ENCODE results near the gene NOSTRIN.

NOSTRIN gene

DNA sequence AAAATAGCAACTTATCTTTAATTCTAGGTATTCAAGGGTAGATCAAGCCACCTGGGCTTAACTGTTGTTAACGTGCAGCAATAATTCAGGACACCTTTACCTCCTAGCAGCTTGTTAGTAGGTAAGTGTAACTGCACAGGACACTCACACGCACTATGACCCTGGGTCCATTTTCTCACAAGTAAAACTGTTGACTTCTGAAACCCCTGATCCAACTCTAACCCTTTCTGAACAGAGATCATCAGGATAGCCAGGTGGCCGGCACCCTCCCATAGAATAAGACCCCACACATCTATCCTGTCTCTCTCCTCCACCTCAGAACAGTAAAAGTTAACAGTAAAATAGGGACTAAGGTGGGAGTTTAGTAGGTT, 87.2 kb downstream of the NOSTRIN start:
- no peak for TF ChIP-seq CTCF (IDR thresholded peaks at IDR 0.05; ENCODE audit: low read depth, low read length, missing control alignments)
- peak overlapping the region; percentile 71 for H3K4me3 ChIP-seq (ENCODE audit: low read depth, low read length)
- DNase-seq (ENCODE audit: low read depth) = no peak
- in situ Hi-C loops (cut with HindIII; ENCODE audit: low sequenced_read_pairs) = no loop called here

DNA sequence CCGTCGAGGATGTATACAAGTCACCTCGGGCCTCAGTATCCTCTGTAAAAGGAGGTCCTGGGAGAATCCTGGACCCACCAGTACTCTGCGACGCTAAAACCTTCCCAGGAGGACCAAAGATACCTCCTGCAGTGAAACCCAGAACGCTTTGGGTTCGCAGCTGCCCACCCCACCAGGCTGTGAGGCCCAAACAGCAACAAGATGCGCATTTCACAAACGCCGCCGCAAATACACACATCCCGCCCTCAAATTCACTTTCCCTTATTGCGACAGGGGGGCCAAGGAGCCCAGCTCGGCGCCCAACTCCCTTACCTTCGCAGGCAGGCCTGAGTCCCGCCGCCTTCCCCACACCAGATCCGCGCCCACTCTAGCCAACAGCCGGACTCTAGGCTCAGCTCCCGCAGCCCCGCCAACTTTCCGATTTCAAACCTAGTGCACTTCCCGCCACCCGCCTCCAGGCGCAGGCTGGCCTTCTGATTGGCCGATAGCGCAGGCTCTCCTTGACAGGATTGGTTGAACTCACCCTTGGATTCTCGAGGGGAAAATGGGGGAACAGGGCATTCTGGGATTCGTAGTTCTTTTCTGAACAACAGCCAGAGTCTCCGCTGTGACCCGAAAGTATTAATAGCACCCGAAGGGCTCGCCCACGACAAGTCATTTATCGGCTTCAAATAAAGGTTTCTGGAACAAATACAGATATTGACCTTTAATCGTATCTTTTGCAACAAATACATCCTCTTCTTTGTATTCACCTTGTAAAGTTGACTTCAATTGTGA, 87.8 kb downstream of the NOSTRIN start, which contains the start of gene SPC25:
SPC25 (minus strand) TSS at position 425 of the 777 bp plus-strand sequence. CDS start 911 bp downstream, outside the sequence.
- peak within 1 kb of the TSS; percentile 71 for H3K4me3 ChIP-seq (ENCODE audit: low read depth, low read length)
- no peak for TF ChIP-seq CTCF (IDR thresholded peaks at IDR 0.05; ENCODE audit: low read depth, low read length, missing control alignments)
- peak; percentile 75 for DNase-seq (ENCODE audit: low read depth)
- in situ Hi-C loops (cut with HindIII; ENCODE audit: low sequenced_read_pairs) = no loop called here

GRCh38 chr2:168892327-168892726, 89.9 kb downstream of the NOSTRIN start:
- in situ Hi-C loops (cut with HindIII; ENCODE audit: low sequenced_read_pairs) = no loop called here

GRCh38 chr2:168894101-168894500, 91.7 kb downstream of the NOSTRIN start:
- no peak overlapping the region for H3K4me3 ChIP-seq (ENCODE audit: low read depth, low read length)
- DNase-seq (ENCODE audit: low read depth) = no peak
- TF ChIP-seq CTCF (IDR thresholded peaks at IDR 0.05; ENCODE audit: low read depth, low read length, missing control alignments) = no peak
- in situ Hi-C loops (cut with HindIII; ENCODE audit: low sequenced_read_pairs) = no loop called here

More at GRCh38 chr2:168892327-168892726, 89.9 kb downstream of the NOSTRIN start:
- DNase-seq (ENCODE audit: low read depth) = no peak
- TF ChIP-seq CTCF (IDR thresholded peaks at IDR 0.05; ENCODE audit: low read depth, low read length, missing control alignments) = no peak
- no peak overlapping the region for H3K4me3 ChIP-seq (ENCODE audit: low read depth, low read length)

- no peak for TF ChIP-seq CTCF (IDR thresholded peaks at IDR 0.05; ENCODE audit: low read depth, low read length, missing control alignments)
- no peak overlapping the region for H3K4me3 ChIP-seq (ENCODE audit: low read depth, low read length)
- in situ Hi-C loops (cut with HindIII; ENCODE audit: low sequenced_read_pairs) = no loop called here
- no peak for DNase-seq (ENCODE audit: low read depth)
These were observed 92.3 kb downstream of the NOSTRIN start for GRCh38 chr2:168894720-168895119.

- no peak for TF ChIP-seq CTCF (IDR thresholded peaks at IDR 0.05; ENCODE audit: low read depth, low read length, missing control alignments)
- no peak overlapping the region for H3K4me3 ChIP-seq (ENCODE audit: low read depth, low read length)
- DNase-seq (ENCODE audit: low read depth) = no peak
- in situ Hi-C loops (cut with HindIII; ENCODE audit: low sequenced_read_pairs) = no loop called here
These were observed 93.3 kb downstream of the NOSTRIN start for GRCh38 chr2:168895771-168896170.
